GM12878 (cell line): ENCODE measurements around the gene STON1. TPM values are rescaled to one million over a fixed set of nuclear protein-coding genes. Genes with fewer than 3 reads are reported as not detected.
"Not testable (repeated sequence)": the region's sequence is repeated elsewhere in the genome, so short reads cannot be mapped to it uniquely, and the experiment has no call there.

Experiments used
- ATAC-seq: fragments of 200-7000 bp; cut with Tn5 transposase; 3 replicates; pipeline ENCODE4 v1.9.1; 2020; ENCODE audit warnings: mild to moderate bottlenecking, moderate library complexity
- BruUV-seq: library from RNA; stranded (reverse); fragments of 400-500 nt; replicated peaks from 2 replicates; lab custom pipeline; 2021; lab: Mats Ljungman, UMichigan
- CTCF ChIA-PET: fragments of 300-600 bp; sonication (Branson Sonifier 250); formaldehyde crosslinking; extraction: SDS; loops from one replicate; lab custom pipeline; 2021; ENCODE audit warnings: inconsistent platforms; lab: Yijun Ruan, JAX
- POLR2A ChIA-PET: fragments of 350-600 bp; formaldehyde crosslinking; extraction: SDS; loops from one replicate; lab custom pipeline; 2021; ENCODE audit warnings: inconsistent platforms; lab: Charles Lee
- RAD21 ChIA-PET: fragments of 300-600 bp; sonication (Branson Sonifier 250); formaldehyde crosslinking; loops from one replicate; lab custom pipeline; 2023; ENCODE audit warnings: antibody characterized with exemption; ENCODE audit not compliant: unreplicated experiment; lab: Charles Lee
- SMC1A ChIA-PET: fragments of 300-600 bp; sonication (Branson Sonifier 250); formaldehyde crosslinking; loops from one replicate; lab custom pipeline; 2023; ENCODE audit not compliant: unreplicated experiment, uncharacterized antibody; lab: Charles Lee
- DNase-seq: peaks from one replicate; pipeline ENCODE4 v3.0.0-alpha.2; 2011; ENCODE audit warnings: low read depth, low spot score
- FAIRE-seq: peaks from 3 replicates; lab custom pipeline; 2011; peaks lifted over from hg19 to GRCh38; lab: Jason Lieb, UNC
- H2AFZ ChIP-seq: 2 replicates; pipeline ENCODE4 v1.6.0; 2011; ENCODE audit warnings: low read depth, low read length, control low read depth; ENCODE audit not compliant: control insufficient read depth
- H3K27ac ChIP-seq: 2 replicates; pipeline ENCODE4 v1.5.1; 2011; ENCODE audit warnings: control low read depth; ENCODE audit not compliant: control insufficient read depth, insufficient read depth
- H3K27me3 ChIP-seq, 2 experiments: replicated peaks in 1 of 2; 2 replicates each; pipeline versions ENCODE4 v1.6.0 to v1.6.1; 2011; ENCODE audit warnings: low read length in 1 of 2; ENCODE audit not compliant: control insufficient read depth in 2 of 2, insufficient read depth in 2 of 2
- H3K36me3 ChIP-seq, 2 experiments: 2 replicates each; pipeline ENCODE4 v1.5.1; 2011; ENCODE audit warnings: low read length in 1 of 2; ENCODE audit not compliant: control insufficient read depth in 2 of 2, insufficient read depth in 2 of 2
- H3K4me1 ChIP-seq: 2 replicates; pipeline ENCODE4 v1.6.1; 2011; ENCODE audit warnings: mild to moderate bottlenecking, low read length, moderate library complexity, mixed read lengths; ENCODE audit not compliant: control insufficient read depth, insufficient read depth
- H3K4me2 ChIP-seq: 2 replicates; pipeline ENCODE4 v1.6.0; 2011; ENCODE audit warnings: control low read depth; ENCODE audit not compliant: control insufficient read depth, insufficient read depth
- H3K4me3 ChIP-seq: fragments of 200-600 bp; sonication (generic); 2 replicates; pipeline ENCODE4 v1.5.1; 2016
- H3K79me2 ChIP-seq: 2 replicates; pipeline ENCODE4 v1.6.0; 2011; ENCODE audit warnings: low read length; ENCODE audit not compliant: control insufficient read depth, insufficient read depth
- H3K9ac ChIP-seq: 2 replicates; pipeline ENCODE4 v1.8.0; 2011; ENCODE audit warnings: low read length, control low read depth, mixed read lengths; ENCODE audit not compliant: control insufficient read depth, insufficient read depth
- H3K9me3 ChIP-seq: replicated peaks from 3 replicates; pipeline ENCODE4 v1.5.1; 2011; ENCODE audit warnings: mild to moderate bottlenecking, low read length; ENCODE audit not compliant: control insufficient read depth, insufficient read depth
- H4K20me1 ChIP-seq: 2 replicates; pipeline ENCODE4 v1.6.0; 2011; ENCODE audit not compliant: control insufficient read depth, insufficient read depth
- ATF7 ChIP-seq: fragments of 450-650 bp; IDR thresholded peaks from 2 replicates; pipeline ENCODE4 v1.6.1; 2016; ENCODE audit warnings: low read depth, mild to moderate bottlenecking
- BACH1 ChIP-seq: fragments of 450-650 bp; IDR thresholded peaks from 2 replicates; pipeline ENCODE4 v1.6.1; 2017; ENCODE audit warnings: mild to moderate bottlenecking, borderline replicate concordance
- CBX3 ChIP-seq: fragments of 200-600 bp; sonication (generic); IDR thresholded peaks from 2 replicates; pipeline ENCODE4 v1.6.1; 2016; ENCODE audit warnings: low read depth, borderline replicate concordance
- NFYA ChIP-seq: IDR thresholded peaks from 2 replicates; pipeline ENCODE4 v1.6.1; 2011; ENCODE audit warnings: low read depth, mild to moderate bottlenecking, low read length, improper control_type of control experiment, borderline replicate concordance
- NFYB ChIP-seq: IDR thresholded peaks from 2 replicates; pipeline ENCODE4 v1.6.1; 2011; ENCODE audit warnings: low read depth, mild to moderate bottlenecking, low read length, improper control_type of control experiment, moderate library complexity; ENCODE audit not compliant: insufficient read depth
- PML ChIP-seq: IDR thresholded peaks from 2 replicates; pipeline ENCODE4 v1.6.1; 2012; ENCODE audit warnings: low read length, inconsistent platforms
- SIX5 ChIP-seq: IDR thresholded peaks from 2 replicates; pipeline ENCODE4 v1.6.1; 2011; ENCODE audit warnings: mild to moderate bottlenecking, low read depth, low read length, moderate library complexity; ENCODE audit not compliant: severe bottlenecking
- WGBS: methylation state at CpG from one replicate; pipeline ENCODE4 v1.1.6; 2016; ENCODE audit warnings: low lambda C conversion rate; ENCODE audit not compliant: insufficient replicate concordance, insufficient coverage; ENCODE audit errors: missing lambda C conversion rate; 5-methylcytosine and 5-hydroxymethylcytosine counted together
- in situ Hi-C: fragments of 300-500 bp; cut with MboI; formaldehyde crosslinking; loops from 9 replicates; pipeline ENCODE4 v1.14.3; 2018; ENCODE audit warnings: mixed read lengths
- intact Hi-C: fragments of 100-400 bp; cut with micrococcal nuclease; formaldehyde crosslinking; loops from one replicate; pipeline ENCODE4 v1.14.2; 2022; ENCODE audit not compliant: unreplicated experiment
- polyA plus RNA-seq, 11 experiments: library from polyadenylated mRNA; depleted of rRNA in 4 of 11; unstranded in 6 of 11; stranded (reverse) in 5 of 11; fragments of >200 nt; fragmentation: Nextera tagmentation in 4 of 11; fragmentation: Illumina TruSeq in 1 of 11; extraction: Ambion mirVana in 4 of 11; extraction: Trizol in 1 of 11; gene quantifications; 1 replicate in 1 of 11; 2 replicates in 10 of 11; pipeline versions ENCODE4 v1.2.1 to v1.2.3, GENCODE V29; 2011 to 2016; ENCODE audit warnings: inconsistent platforms in 2 of 11, missing spikeins in 2 of 11, low read depth in 1 of 11
- total RNA-seq, 4 experiments: library from RNA; depleted of rRNA in 3 of 4; stranded (reverse); fragments of >200 nt in 3 of 4; fragmentation: Illumina TruSeq in 1 of 4; extraction: Trizol in 1 of 4; gene quantifications; 2 replicates each; pipeline versions ENCODE4 v1.2.1 to v1.2.3, GENCODE V29; 2013 to 2021
- TF ChIP-seq, protein P1 (sequence below): IDR thresholded peaks from 2 replicates; pipeline ENCODE4 v1.6.1; 2011; ENCODE audit warnings: low read depth, mild to moderate bottlenecking, low read length, moderate library complexity, borderline replicate concordance; ENCODE audit errors: extremely low read depth

STON1 gene
- total and polyA plus RNA-seq, 10 of the 15 experiments (the other 5 are each of a cell fraction or from before 2014, with no cell fraction given): 0.11 to 0.90 (median 0.22) TPM; not detected in 2

GRCh38 chr2:48622691-48623090, 92.7 kb downstream of the STON1 start:
- H3K4me3 ChIP-seq, H3K4me2 ChIP-seq, H3K79me2 ChIP-seq, H3K27me3 ChIP-seq, H3K9me3 ChIP-seq, BruUV-seq, DNase-seq, intact Hi-C loops, in situ Hi-C loops, H4K20me1 ChIP-seq, H3K27ac ChIP-seq, H3K4me1 ChIP-seq, SMC1A ChIA-PET, FAIRE-seq, H2AFZ ChIP-seq, H3K36me3 ChIP-seq, RAD21 ChIA-PET, H3K9ac ChIP-seq: not testable (repeated sequence)
- ATAC-seq: peak; percentile 35; the same call in 2 of the 3 replicates
- POLR2A ChIA-PET: interaction anchor here (0.6 kb wide), 1 partner anchor 437 kb away, joined by 3 read pairs; no protein-coding TSS in a partner anchor
- WGBS: 46% methylated on average over 2 of the region's 5 CpGs
- CTCF ChIA-PET: interaction anchor here (0.6 to 1.4 kb wide), 2 partner anchors 10 to 127 kb away, joined by 3 read pairs; no protein-coding TSS in a partner anchor

- H3K36me3 ChIP-seq: no peaks in the 10 kb centered on the region
- RAD21 ChIA-PET: no interaction called here
- ATAC-seq (no peak), FAIRE-seq (no peak), DNase-seq (no peak)
- POLR2A ChIA-PET: no interaction called here
- H3K27ac ChIP-seq: no peak overlapping the region
- in situ Hi-C loops (no loop called here), intact Hi-C loops (no loop called here)
- no peaks in the 10 kb centered on the region for H3K9me3 ChIP-seq
- no TSS peak for BruUV-seq
- no peak overlapping the region for H3K9ac ChIP-seq
- no peaks in the 10 kb centered on the region for H4K20me1 ChIP-seq
- CTCF ChIA-PET: no interaction called here
- SMC1A ChIA-PET: no interaction called here
- H3K4me1 ChIP-seq: no peaks in the 10 kb centered on the region
- no peaks in the 10 kb centered on the region for H3K79me2 ChIP-seq
- 92% methylated on average over 2 of the region's 2 CpGs for WGBS
- no peak overlapping the region for H3K4me3 ChIP-seq
- H3K27me3 ChIP-seq: no peaks in the 10 kb centered on the region
- TF ChIP-seq SIX5 (no peak), CBX3 (no peak), ATF7 (no peak), BACH1 (no peak), NFYB (no peak), NFYA (no peak), PML (no peak)
- TF ChIP-seq, protein P1, sequence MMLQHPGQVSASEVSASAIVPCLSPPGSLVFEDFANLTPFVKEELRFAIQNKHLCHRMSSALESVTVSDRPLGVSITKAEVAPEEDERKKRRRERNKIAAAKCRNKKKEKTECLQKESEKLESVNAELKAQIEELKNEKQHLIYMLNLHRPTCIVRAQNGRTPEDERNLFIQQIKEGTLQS: no peak
- H2AFZ ChIP-seq: no peak overlapping the region
- H3K4me2 ChIP-seq: no peak overlapping the region
Measured at GRCh38 chr2:48624696-48625095, 94.7 kb downstream of the STON1 start.
